ENCODE data around the gene PDCD1LG2.
"Not testable (repeated sequence)": the region's sequence is repeated elsewhere in the genome, so short reads cannot be mapped to it uniquely, and the experiment has no call there.

PDCD1LG2 gene

GRCh38 chr9:5580650-5581049 is 70.3 kb downstream of the PDCD1LG2 start:
- Histone ChIP-seq H3K9ac (ENCODE audit: low read depth, low read length, poor library complexity) (no peak overlapping the region), H3K4me3 (ENCODE audit: low read length in 2 of 2) (no peak overlapping the region), H3K18ac (ENCODE audit: low read length) (no peak overlapping the region), H2BK120ac (ENCODE audit: low read depth, low read length) (no peak overlapping the region), H3K27me3 (ENCODE audit: control insufficient read depth in 3 of 3, insufficient read depth in 3 of 3, low read depth in 1 of 3, low read length in 3 of 3) (no peaks in the 10 kb centered on the region), H3K36me3 (replicated peaks in 1 of 2; ENCODE audit: control insufficient read depth in 2 of 2, insufficient read depth in 2 of 2, low read length in 2 of 2) (no peaks in the 10 kb centered on the region), H3K4me1 (ENCODE audit: control insufficient read depth in 2 of 2, insufficient read depth in 1 of 2, low read depth in 1 of 2, low read length in 2 of 2) (peaks cover 0 to 7% of the 10 kb centered on the region in 2 donors), H2BK5ac (ENCODE audit: low read length) (no peak overlapping the region), H2AK5ac (ENCODE audit: low read depth, low read length) (no peak overlapping the region), H3K9me3 (replicated peaks in 1 of 2; ENCODE audit: control insufficient read depth in 2 of 2, insufficient read depth in 1 of 2, low read depth in 1 of 2, low read length in 2 of 2) (no peaks in the 10 kb centered on the region), H4K91ac (ENCODE audit: low read depth, low read length, poor library complexity) (no peak overlapping the region), H3K27ac (replicated peaks; ENCODE audit: low read length) (no peak overlapping the region), H3K4ac (ENCODE audit: low read length) (no peak overlapping the region), H3K14ac (ENCODE audit: low read length) (no peak overlapping the region), H4K8ac (ENCODE audit: low read depth, low read length) (no peak overlapping the region), H2BK12ac (ENCODE audit: low read length) (no peak overlapping the region), H3K79me1 (ENCODE audit: low read depth, low read length) (no peaks in the 10 kb centered on the region), H2AFZ (ENCODE audit: low read length) (no peak overlapping the region), H3K23ac (ENCODE audit: low read depth, low read length, poor library complexity) (no peak overlapping the region), H2BK15ac (ENCODE audit: low read length) (no peak overlapping the region), H3K4me2 (ENCODE audit: insufficient read depth, low read length, poor library complexity, severe bottlenecking) (no peak overlapping the region)
- DNase-seq (ENCODE audit: low spot score) = no peak
- no CpG with 5 or more reads among the region's 3 CpGs for WGBS, 2 donors (ENCODE audit: extremely low coverage in 2 of 2, insufficient read length in 2 of 2, insufficient replicate concordance in 1 of 2)

- H3K9me3 ChIP-seq (replicated peaks in 1 of 2; ENCODE audit: control insufficient read depth in 2 of 2, insufficient read depth in 1 of 2, low read depth in 1 of 2, low read length in 2 of 2); H3K18ac ChIP-seq (ENCODE audit: low read length); H3K4me3 ChIP-seq (ENCODE audit: low read length in 2 of 2): not testable (repeated sequence)
These were observed 71.4 kb downstream of the PDCD1LG2 start for GRCh38 chr9:5581706-5582105.

GRCh38 chr9:5582835-5583195 is 72.5 kb downstream of the PDCD1LG2 start:
- no peak overlapping the region for H4K91ac ChIP-seq (ENCODE audit: low read depth, low read length, poor library complexity)
- no peak overlapping the region for H3K23ac ChIP-seq (ENCODE audit: low read depth, low read length, poor library complexity)
- no peak overlapping the region for H3K27ac ChIP-seq (replicated peaks; ENCODE audit: low read length)
- H3K79me1 ChIP-seq (ENCODE audit: low read depth, low read length) = no peaks in the 10 kb centered on the region
- no peak for DNase-seq (ENCODE audit: low spot score)
- peaks cover 0 to 7% of the 10 kb centered on the region in 2 donors for H3K4me1 ChIP-seq (ENCODE audit: control insufficient read depth in 2 of 2, insufficient read depth in 1 of 2, low read depth in 1 of 2, low read length in 2 of 2)
- no peak overlapping the region for H3K9ac ChIP-seq (ENCODE audit: low read depth, low read length, poor library complexity)
- H2BK12ac ChIP-seq (ENCODE audit: low read length) = no peak overlapping the region
- no peak overlapping the region for H2BK15ac ChIP-seq (ENCODE audit: low read length)
- H3K27me3 ChIP-seq (ENCODE audit: control insufficient read depth in 3 of 3, insufficient read depth in 3 of 3, low read depth in 1 of 3, low read length in 3 of 3) = no peaks in the 10 kb centered on the region
- no peak overlapping the region for H3K4ac ChIP-seq (ENCODE audit: low read length)
- no peak overlapping the region for H2BK120ac ChIP-seq (ENCODE audit: low read depth, low read length)
- no peak overlapping the region for H3K4me2 ChIP-seq (ENCODE audit: insufficient read depth, low read length, poor library complexity, severe bottlenecking)
- H2AK5ac ChIP-seq (ENCODE audit: low read depth, low read length) = no peak overlapping the region
- no peaks in the 10 kb centered on the region for H3K9me3 ChIP-seq (replicated peaks in 1 of 2; ENCODE audit: control insufficient read depth in 2 of 2, insufficient read depth in 1 of 2, low read depth in 1 of 2, low read length in 2 of 2)
- no peaks in the 10 kb centered on the region for H3K36me3 ChIP-seq (replicated peaks in 1 of 2; ENCODE audit: control insufficient read depth in 2 of 2, insufficient read depth in 2 of 2, low read length in 2 of 2)
- H3K4me3 ChIP-seq (ENCODE audit: low read length in 2 of 2) = no peak overlapping the region
- no peak overlapping the region for H3K18ac ChIP-seq (ENCODE audit: low read length)
- WGBS, 2 donors (ENCODE audit: extremely low coverage in 2 of 2, insufficient read length in 2 of 2, insufficient replicate concordance in 1 of 2) = no CpG with 5 or more reads among the region's 2 CpGs
- no peak overlapping the region for H4K8ac ChIP-seq (ENCODE audit: low read depth, low read length)
- H2BK5ac ChIP-seq (ENCODE audit: low read length) = no peak overlapping the region
- H2AFZ ChIP-seq (ENCODE audit: low read length) = peak overlapping the region; percentile 60
- no peak overlapping the region for H3K14ac ChIP-seq (ENCODE audit: low read length)

More at GRCh38 chr9:5581706-5582105, 71.4 kb downstream of the PDCD1LG2 start:
- H3K9ac ChIP-seq (ENCODE audit: low read depth, low read length, poor library complexity); H3K27me3 ChIP-seq (ENCODE audit: control insufficient read depth in 3 of 3, insufficient read depth in 3 of 3, low read depth in 1 of 3, low read length in 3 of 3); H3K4me1 ChIP-seq (ENCODE audit: control insufficient read depth in 2 of 2, insufficient read depth in 1 of 2, low read depth in 1 of 2, low read length in 2 of 2); H3K4ac ChIP-seq (ENCODE audit: low read length); H2AK5ac ChIP-seq (ENCODE audit: low read depth, low read length); H2BK12ac ChIP-seq (ENCODE audit: low read length); H3K4me2 ChIP-seq (ENCODE audit: insufficient read depth, low read length, poor library complexity, severe bottlenecking); H2BK120ac ChIP-seq (ENCODE audit: low read depth, low read length); H2BK15ac ChIP-seq (ENCODE audit: low read length); H3K36me3 ChIP-seq (replicated peaks in 1 of 2; ENCODE audit: control insufficient read depth in 2 of 2, insufficient read depth in 2 of 2, low read length in 2 of 2); H3K14ac ChIP-seq (ENCODE audit: low read length); H2BK5ac ChIP-seq (ENCODE audit: low read length); H3K23ac ChIP-seq (ENCODE audit: low read depth, low read length, poor library complexity); H3K79me1 ChIP-seq (ENCODE audit: low read depth, low read length); H2AFZ ChIP-seq (ENCODE audit: low read length); H4K91ac ChIP-seq (ENCODE audit: low read depth, low read length, poor library complexity); DNase-seq (ENCODE audit: low spot score); H4K8ac ChIP-seq (ENCODE audit: low read depth, low read length); H3K27ac ChIP-seq (replicated peaks; ENCODE audit: low read length): not testable (repeated sequence)
- no CpG with 5 or more reads among the region's 2 CpGs for WGBS, 2 donors (ENCODE audit: extremely low coverage in 2 of 2, insufficient read length in 2 of 2, insufficient replicate concordance in 1 of 2)

GRCh38 chr9:5586391-5586802 is 76.1 kb downstream of the PDCD1LG2 start:
- no peak overlapping the region for H3K14ac ChIP-seq (ENCODE audit: low read length)
- H3K36me3 ChIP-seq (replicated peaks in 1 of 2; ENCODE audit: control insufficient read depth in 2 of 2, insufficient read depth in 2 of 2, low read length in 2 of 2) = no peaks in the 10 kb centered on the region
- no peak overlapping the region for H3K23ac ChIP-seq (ENCODE audit: low read depth, low read length, poor library complexity)
- peaks cover 0 to 7% of the 10 kb centered on the region in 2 donors for H3K4me1 ChIP-seq (ENCODE audit: control insufficient read depth in 2 of 2, insufficient read depth in 1 of 2, low read depth in 1 of 2, low read length in 2 of 2)
- no peak overlapping the region for H3K4me3 ChIP-seq (ENCODE audit: low read length in 2 of 2)
- no peak for DNase-seq (ENCODE audit: low spot score)
- H3K18ac ChIP-seq (ENCODE audit: low read length) = no peak overlapping the region
- no peak overlapping the region for H2AFZ ChIP-seq (ENCODE audit: low read length)
- H4K91ac ChIP-seq (ENCODE audit: low read depth, low read length, poor library complexity) = no peak overlapping the region
- H3K4me2 ChIP-seq (ENCODE audit: insufficient read depth, low read length, poor library complexity, severe bottlenecking) = no peak overlapping the region
- H3K79me1 ChIP-seq (ENCODE audit: low read depth, low read length) = no peaks in the 10 kb centered on the region
- H2BK120ac ChIP-seq (ENCODE audit: low read depth, low read length) = no peak overlapping the region
- no peak overlapping the region for H3K4ac ChIP-seq (ENCODE audit: low read length)
- H3K9ac ChIP-seq (ENCODE audit: low read depth, low read length, poor library complexity) = no peak overlapping the region
- no peaks in the 10 kb centered on the region for H3K9me3 ChIP-seq (replicated peaks in 1 of 2; ENCODE audit: control insufficient read depth in 2 of 2, insufficient read depth in 1 of 2, low read depth in 1 of 2, low read length in 2 of 2)
- H4K8ac ChIP-seq (ENCODE audit: low read depth, low read length) = no peak overlapping the region
- H3K27me3 ChIP-seq (ENCODE audit: control insufficient read depth in 3 of 3, insufficient read depth in 3 of 3, low read depth in 1 of 3, low read length in 3 of 3) = no peaks in the 10 kb centered on the region
- no peak overlapping the region for H2BK12ac ChIP-seq (ENCODE audit: low read length)
- no peak overlapping the region for H2BK5ac ChIP-seq (ENCODE audit: low read length)
- no peak overlapping the region for H2AK5ac ChIP-seq (ENCODE audit: low read depth, low read length)
- H3K27ac ChIP-seq (replicated peaks; ENCODE audit: low read length) = no peak overlapping the region
- H2BK15ac ChIP-seq (ENCODE audit: low read length) = no peak overlapping the region

Measured in neuronal stem cell (in vitro differentiated cells).